ENCODE data around the gene ARHGEF4.

DNA sequence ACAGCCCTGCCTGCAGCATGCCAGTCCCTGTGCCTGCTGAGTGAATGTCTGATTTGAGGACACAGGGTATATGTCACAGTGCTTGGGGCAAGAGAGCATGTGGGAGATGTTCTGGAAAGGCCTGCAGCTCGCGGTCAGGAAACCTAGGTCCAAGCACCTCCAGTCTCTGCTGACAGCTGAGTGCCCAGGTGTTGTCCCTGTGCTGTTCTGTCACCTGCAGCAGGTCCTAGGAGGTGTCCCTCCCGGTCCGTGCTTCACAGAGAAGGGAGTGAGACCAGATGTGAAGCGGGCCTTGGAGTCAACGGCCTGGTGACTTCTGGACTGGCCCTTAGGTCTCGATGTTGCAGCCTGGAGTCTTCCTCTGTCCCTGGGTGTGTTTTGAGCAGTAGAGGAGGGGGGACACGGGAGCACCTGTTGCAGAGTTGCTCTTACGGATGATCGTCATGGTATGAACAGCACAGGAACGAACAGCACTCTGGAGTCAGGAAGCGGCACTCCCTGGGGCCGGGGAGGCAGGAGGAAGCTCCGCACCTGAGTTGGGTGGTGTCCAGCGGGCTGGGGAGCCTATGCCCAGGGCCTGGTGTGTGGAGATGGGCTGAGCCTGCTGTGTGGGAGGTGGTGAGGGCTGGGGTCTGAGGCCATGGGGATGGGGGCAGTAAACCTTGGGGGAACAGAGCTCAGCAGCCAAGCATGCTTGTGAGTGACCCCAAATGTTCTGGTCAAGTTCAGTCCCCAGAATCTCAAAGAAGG, 21.6 kb upstream of the ARHGEF4 start:
- TF ChIP-seq, protein P1, sequence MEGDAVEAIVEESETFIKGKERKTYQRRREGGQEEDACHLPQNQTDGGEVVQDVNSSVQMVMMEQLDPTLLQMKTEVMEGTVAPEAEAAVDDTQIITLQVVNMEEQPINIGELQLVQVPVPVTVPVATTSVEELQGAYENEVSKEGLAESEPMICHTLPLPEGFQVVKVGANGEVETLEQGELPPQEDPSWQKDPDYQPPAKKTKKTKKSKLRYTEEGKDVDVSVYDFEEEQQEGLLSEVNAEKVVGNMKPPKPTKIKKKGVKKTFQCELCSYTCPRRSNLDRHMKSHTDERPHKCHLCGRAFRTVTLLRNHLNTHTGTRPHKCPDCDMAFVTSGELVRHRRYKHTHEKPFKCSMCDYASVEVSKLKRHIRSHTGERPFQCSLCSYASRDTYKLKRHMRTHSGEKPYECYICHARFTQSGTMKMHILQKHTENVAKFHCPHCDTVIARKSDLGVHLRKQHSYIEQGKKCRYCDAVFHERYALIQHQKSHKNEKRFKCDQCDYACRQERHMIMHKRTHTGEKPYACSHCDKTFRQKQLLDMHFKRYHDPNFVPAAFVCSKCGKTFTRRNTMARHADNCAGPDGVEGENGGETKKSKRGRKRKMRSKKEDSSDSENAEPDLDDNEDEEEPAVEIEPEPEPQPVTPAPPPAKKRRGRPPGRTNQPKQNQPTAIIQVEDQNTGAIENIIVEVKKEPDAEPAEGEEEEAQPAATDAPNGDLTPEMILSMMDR (conservative IDR thresholded peaks at IDR 0.05), result no peak
- no peak for TF ChIP-seq EZH2 (IDR thresholded peaks at IDR 0.05; ENCODE audit: low read depth)
